Transverse colon (tissue), 4 donors: ENCODE results near the gene DLEU7. TPM values are rescaled to one million over a fixed set of nuclear protein-coding genes. Genes with fewer than 3 reads are reported as not detected.

ENCODE experiments used
- DNase-seq: peaks from one replicate; pipeline ENCODE4 v3.0.0-alpha.2; 2019
- H3K27ac ChIP-seq, 4 donors: fragments of 200-600 bp; sonication (generic); 2 replicates each; pipeline ENCODE4 v1.5.1; 2016 to 2018; ENCODE audit warnings: inconsistent platforms in 4 of 4
- H3K27me3 ChIP-seq: fragments of 200-600 bp; sonication (generic); 2 replicates; pipeline ENCODE4 v1.5.1; 2017; ENCODE audit warnings: inconsistent platforms
- H3K36me3 ChIP-seq, 4 donors: fragments of 200-600 bp; sonication (generic); 2 replicates each; pipeline ENCODE4 v1.5.1; 2017 to 2019; ENCODE audit warnings: inconsistent platforms in 4 of 4
- H3K4me1 ChIP-seq, 4 donors: fragments of 200-600 bp; sonication (generic); 2 replicates each; pipeline ENCODE4 v1.5.1; 2017 to 2020; ENCODE audit warnings: inconsistent platforms in 4 of 4
- H3K4me3 ChIP-seq, 4 donors: fragments of 200-600 bp; sonication (generic); 1 replicate in 1 of 4; 2 replicates in 3 of 4; pipeline versions ENCODE4 v1.5.1 to v1.6.1; 2017 to 2019; ENCODE audit warnings: inconsistent platforms in 4 of 4
- H3K9me3 ChIP-seq, 2 donors: fragments of 200-600 bp; sonication (generic); 2 replicates each; pipeline ENCODE4 v1.5.1; 2017 to 2019; ENCODE audit warnings: inconsistent platforms in 2 of 2
- CTCF ChIP-seq, 5 experiments: fragments of 200-600 bp in 3 of 5; fragments of 450-650 bp in 2 of 5; sonication (generic) in 3 of 5; IDR thresholded peaks; 1 replicate in 2 of 5; 2 replicates in 3 of 5; pipeline ENCODE4 v1.5.1; 2016 to 2017; ENCODE audit warnings: antibody characterized with exemption in 5 of 5, inconsistent platforms in 3 of 5, mild to moderate bottlenecking in 2 of 5, moderate library complexity in 1 of 5
- EP300 ChIP-seq: sonication (generic); formaldehyde crosslinking; IDR thresholded peaks from one replicate; pipeline ENCODE4 v1.6.1; 2017; ENCODE audit warnings: antibody characterized with exemption, low read depth
- POLR2A ChIP-seq: fragments of 450-650 bp; IDR thresholded peaks from one replicate; pipeline ENCODE4 v1.6.1; 2016; ENCODE audit warnings: antibody characterized with exemption, mild to moderate bottlenecking, moderate library complexity
- POLR2AphosphoS5 ChIP-seq, 3 donors: sonication (generic); formaldehyde crosslinking; IDR thresholded peaks; one replicate each; pipeline ENCODE4 v1.6.1; 2016; ENCODE audit warnings: antibody characterized with exemption in 3 of 3
- WGBS, 2 donors: methylation state at CpG; one replicate each; pipeline ENCODE4 v1.1.5; 2018; ENCODE audit warnings: low coverage in 1 of 2; 5-methylcytosine and 5-hydroxymethylcytosine counted together
- in situ Hi-C, 4 donors: fragments of 200-750 bp; cut with MboI; loops; one replicate each; pipeline versions ENCODE4 v1.15.0 to v1.15.1; 2017; ENCODE audit warnings: low sequenced_read_pairs in 3 of 4, low pct_ligation_motif_present in 1 of 4, low pct_unique_long_range_greater_than_20kb in 1 of 4
- intact Hi-C: fragments of 100-400 bp; cut with DNase I; formaldehyde crosslinking; loops from one replicate; pipeline ENCODE4 v1.15.1; 2023; ENCODE audit warnings: low total_unique reads
- total RNA-seq, 4 donors: library from RNA; depleted of rRNA; stranded (reverse); fragments of >200 nt; gene quantifications; one replicate each; pipeline ENCODE4 v1.1.0, GENCODE V29; 2016

The DLEU7 gene
- total RNA-seq, 4 donors from 2014 or later: 0.16 TPM; not detected in 3

GRCh38 chr13:50888362-50888761 is 44.9 kb upstream of the DLEU7 start:
- H3K4me1 ChIP-seq: peaks cover 0 to 2% (median 0%) of the 10 kb centered on the region in 4 donors
- H3K9me3 ChIP-seq: no peaks in the 10 kb centered on the region
- no peaks in the 10 kb centered on the region for H3K36me3 ChIP-seq
- no peak for DNase-seq
- WGBS, 2 donors: 50 to 83% methylated on average over 1 of the region's 1 CpG
- H3K4me3 ChIP-seq: no peak overlapping the region
- H3K27ac ChIP-seq: no peak overlapping the region
- TF ChIP-seq CTCF (IDR thresholded peaks at IDR 0.05) (no peak), POLR2AphosphoS5 (IDR thresholded peaks at IDR 0.05) (no peak), POLR2A (no peak), EP300 (no peak)
- H3K27me3 ChIP-seq: no peaks in the 10 kb centered on the region
- in situ Hi-C loops (no loop called here), intact Hi-C loops (no loop called here)

GRCh38 chr13:50887151-50887550 is 43.7 kb upstream of the DLEU7 start:
- Histone ChIP-seq H3K9me3 (peaks cover 0 to 2% of the 10 kb centered on the region in 2 donors), H3K36me3 (no peaks in the 10 kb centered on the region), H3K4me3 (no peak overlapping the region), H3K27me3 (no peaks in the 10 kb centered on the region), H3K4me1 (no peaks in the 10 kb centered on the region), H3K27ac (no peak overlapping the region)
- TF ChIP-seq CTCF (IDR thresholded peaks at IDR 0.05) (no peak), EP300 (no peak), POLR2A (no peak), POLR2AphosphoS5 (IDR thresholded peaks at IDR 0.05) (no peak)
- in situ Hi-C loops (no loop called here), intact Hi-C loops (no loop called here)
- 85 to 91% methylated on average over 7 of the region's 7 CpGs for WGBS, 2 donors
- DNase-seq: no peak

GRCh38 chr13:50884265-50884664 is 40.8 kb upstream of the DLEU7 start:
- H3K27me3 ChIP-seq: no peaks in the 10 kb centered on the region
- no peak for DNase-seq
- in situ Hi-C loops: no loop called here
- WGBS, 2 donors: 71 to 90% methylated on average over 1 of the region's 1 CpG
- H3K36me3 ChIP-seq: no peaks in the 10 kb centered on the region
- H3K4me1 ChIP-seq: no peaks in the 10 kb centered on the region
- no peak overlapping the region for H3K27ac ChIP-seq
- no peak for TF ChIP-seq POLR2AphosphoS5 (IDR thresholded peaks at IDR 0.05)
- TF ChIP-seq CTCF (IDR thresholded peaks at IDR 0.05): no peak
- TF ChIP-seq EP300: no peak
- no peak for TF ChIP-seq POLR2A
- peaks cover 0 to 4% of the 10 kb centered on the region in 2 donors for H3K9me3 ChIP-seq
- intact Hi-C loops: no loop called here
- no peak overlapping the region for H3K4me3 ChIP-seq

- WGBS, 2 donors: 67% methylated on average over 1 of the region's 1 CpG; no CpG with 5 or more reads in 1 of the 2 donors
- H3K4me1 ChIP-seq: no peaks in the 10 kb centered on the region
- peaks cover 0 to 4% of the 10 kb centered on the region in 2 donors for H3K9me3 ChIP-seq
- in situ Hi-C loops (no loop called here), intact Hi-C loops (no loop called here)
- H3K27ac ChIP-seq: no peak overlapping the region
- DNase-seq: no peak
- no peak overlapping the region for H3K4me3 ChIP-seq
- no peaks in the 10 kb centered on the region for H3K36me3 ChIP-seq
- H3K27me3 ChIP-seq: no peaks in the 10 kb centered on the region
- TF ChIP-seq POLR2AphosphoS5 (IDR thresholded peaks at IDR 0.05) (no peak), POLR2A (no peak), CTCF (IDR thresholded peaks at IDR 0.05) (no peak), EP300 (no peak)
Measured at GRCh38 chr13:50883728-50884127, 40.2 kb upstream of the DLEU7 start.
